HPDE6-E6E7 (cell line): ENCODE measurements around the gene XIRP2.
"Not testable (repeated sequence)": the region's sequence is repeated elsewhere in the genome, so short reads cannot be mapped to it uniquely, and the experiment has no call there.

ENCODE experiments used
- DNase-seq: peaks from one replicate; pipeline ENCODE4 v3.0.0; 2011; ENCODE audit warnings: missing footprints; ENCODE audit errors: extremely low spot score

Gene XIRP2

DNA sequence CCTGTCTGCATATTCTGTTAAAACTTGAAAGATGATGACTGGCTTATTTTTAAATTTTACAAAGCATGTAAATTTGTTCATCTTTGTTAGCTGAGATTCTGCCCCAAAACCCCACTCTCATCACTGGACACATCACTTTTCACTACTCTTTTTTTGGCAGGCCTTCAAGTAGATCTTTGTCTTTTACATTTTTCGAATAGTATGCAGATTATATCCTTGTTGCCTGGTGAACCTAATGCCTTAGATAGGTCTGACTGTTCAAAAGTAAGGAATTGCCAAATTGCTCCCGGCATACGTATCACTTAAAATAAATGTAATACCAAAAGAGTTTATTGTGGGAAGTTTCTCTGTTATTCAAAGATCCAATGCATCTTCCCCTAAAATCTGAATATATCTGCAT is 303.3 kb downstream of the XIRP2 start:
- DNase-seq: no peak

DNA sequence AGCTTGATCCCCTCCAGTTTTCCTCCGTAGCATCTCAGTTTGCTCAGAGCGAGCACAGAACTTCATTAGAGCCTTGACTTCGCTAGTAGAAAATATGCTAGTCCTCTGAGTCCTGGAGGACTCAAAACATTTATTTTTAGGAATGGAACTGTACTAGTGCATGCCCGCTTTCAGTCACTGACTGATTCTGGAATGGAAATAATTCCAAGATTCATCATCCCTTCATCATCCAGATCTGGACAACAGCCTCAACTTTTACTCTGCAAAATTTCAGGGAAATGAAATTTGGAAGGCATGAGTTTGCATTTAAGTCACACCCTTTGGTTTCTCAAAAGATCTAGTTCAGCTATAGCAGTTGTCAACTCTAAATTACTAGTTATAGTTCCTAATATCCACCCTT is 304.6 kb downstream of the XIRP2 start:
- no peak for DNase-seq

GRCh38 chr2:167196461-167197252 is 308.4 kb downstream of the XIRP2 start:
- DNase-seq: no peak

DNA sequence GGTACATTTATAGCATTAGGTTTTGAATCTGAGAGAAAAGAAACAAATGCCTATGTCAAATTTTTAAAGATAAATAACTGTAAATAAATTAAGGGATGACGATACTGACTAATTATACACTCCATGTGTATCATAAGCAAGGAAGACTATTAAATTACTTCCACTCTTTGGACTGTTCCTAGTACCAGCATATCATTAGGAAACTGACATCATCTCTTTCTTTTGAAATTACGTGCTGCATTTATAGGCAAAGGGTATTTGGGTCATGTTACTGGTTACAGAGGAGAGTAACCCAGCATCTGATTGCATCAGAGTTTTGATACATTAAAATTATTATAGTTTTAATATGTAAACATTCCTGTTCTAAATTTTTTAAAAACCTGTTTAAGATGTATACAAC is 309.7 kb downstream of the XIRP2 start:
- no peak for DNase-seq

GRCh38 chr2:167198576-167198975 is 310.3 kb downstream of the XIRP2 start:
- DNase-seq: no peak

- DNase-seq: no peak
Measured at GRCh38 chr2:167200019-167200418, 311.7 kb downstream of the XIRP2 start.

GRCh38 chr2:167209784-167210183 is 321.5 kb downstream of the XIRP2 start:
- DNase-seq: no peak

DNA sequence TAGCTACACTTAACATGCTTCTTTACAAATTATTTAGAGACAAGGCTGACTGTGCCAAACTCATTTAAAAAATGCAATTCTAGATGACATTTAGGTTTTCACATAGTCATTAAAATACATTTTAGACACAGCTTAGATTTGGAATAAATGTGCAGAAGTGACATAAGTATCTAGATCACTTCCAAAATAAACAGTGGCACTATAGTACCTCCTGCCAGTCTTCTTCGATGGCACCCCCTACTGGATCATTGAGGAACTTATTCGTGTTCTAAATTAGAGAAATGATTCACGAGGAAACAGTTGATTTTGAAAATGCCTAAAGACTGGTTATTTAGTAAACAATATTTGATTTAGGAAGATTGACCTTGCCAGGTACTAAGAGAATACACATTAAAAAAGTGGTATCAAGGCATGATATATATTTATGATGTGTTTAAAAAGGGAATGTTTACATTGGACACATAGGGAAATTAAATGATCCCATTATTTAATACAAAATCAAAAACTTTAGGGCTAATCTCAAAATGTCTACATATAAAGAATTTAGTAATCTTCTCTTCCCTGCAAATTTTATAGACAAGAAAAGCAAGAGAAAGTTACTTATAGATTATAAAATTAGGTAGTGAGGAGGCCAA is 323.9 kb downstream of the XIRP2 start:
- DNase-seq: peak; percentile 32

GRCh38 chr2:167215595-167215994 is 327.3 kb downstream of the XIRP2 start:
- DNase-seq: no peak

DNA sequence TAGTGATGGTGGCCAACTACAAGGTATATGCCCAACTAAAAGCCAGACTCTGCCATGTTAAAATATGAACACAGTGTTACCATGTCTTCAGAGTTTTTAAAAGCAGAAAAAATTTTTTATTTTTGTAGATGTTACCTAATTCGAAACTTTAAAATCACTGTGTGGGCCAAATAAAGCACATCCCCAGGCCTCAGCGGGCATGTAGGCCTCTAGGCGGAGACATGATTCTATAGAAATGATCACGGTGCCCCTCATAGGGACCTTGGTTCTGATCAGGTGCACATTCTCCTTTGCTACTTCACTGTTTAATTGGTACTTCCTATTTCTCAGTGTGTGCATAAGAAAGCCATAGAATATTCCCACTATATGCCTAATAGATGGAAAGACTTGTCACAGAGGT is 349.2 kb downstream of the XIRP2 start:
- no peak for DNase-seq

GRCh38 chr2:167240671-167241070 is 352.4 kb downstream of the XIRP2 start:
- DNase-seq: no peak

DNA sequence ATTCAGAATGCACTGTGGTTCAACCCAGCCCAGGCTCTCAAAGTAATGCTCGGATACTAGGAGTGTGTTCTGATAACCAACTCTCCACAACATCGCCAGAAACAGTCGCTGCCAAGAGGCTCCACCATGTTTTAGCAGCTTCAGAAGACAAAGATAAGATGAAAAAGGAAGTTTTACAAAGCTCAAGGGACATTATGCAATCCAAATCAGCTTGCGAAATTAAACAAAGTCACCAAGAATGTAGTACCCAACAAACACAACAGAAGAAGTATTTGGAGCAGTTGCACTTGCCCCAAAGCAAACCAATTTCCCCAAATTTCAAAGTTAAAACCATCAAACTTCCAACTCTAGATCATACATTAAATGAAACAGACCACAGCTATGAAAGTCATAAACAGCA is 360.9 kb downstream of the XIRP2 start:
- DNase-seq: no peak

GRCh38 chr2:167253025-167253424 is 364.7 kb downstream of the XIRP2 start:
- no peak for DNase-seq

DNA sequence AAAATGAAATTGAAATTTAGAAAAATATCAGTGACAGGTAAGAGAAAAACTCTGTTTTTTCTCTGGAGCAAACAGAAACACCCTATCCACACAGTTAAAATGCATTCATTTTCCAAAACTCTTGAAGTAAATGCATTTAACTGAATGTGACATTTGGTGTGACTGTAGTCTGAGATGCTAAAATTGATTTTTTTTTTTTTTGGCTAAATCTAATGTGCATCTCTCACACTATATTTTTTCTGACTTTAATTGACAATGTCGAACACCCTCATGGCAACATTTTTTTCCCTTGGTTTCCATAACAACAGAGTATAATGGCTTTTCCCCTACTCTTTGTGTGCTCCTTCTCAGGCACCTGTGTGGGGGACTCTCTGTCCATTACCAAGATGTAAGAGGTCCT is 366.4 kb downstream of the XIRP2 start:
- DNase-seq: no peak

DNA sequence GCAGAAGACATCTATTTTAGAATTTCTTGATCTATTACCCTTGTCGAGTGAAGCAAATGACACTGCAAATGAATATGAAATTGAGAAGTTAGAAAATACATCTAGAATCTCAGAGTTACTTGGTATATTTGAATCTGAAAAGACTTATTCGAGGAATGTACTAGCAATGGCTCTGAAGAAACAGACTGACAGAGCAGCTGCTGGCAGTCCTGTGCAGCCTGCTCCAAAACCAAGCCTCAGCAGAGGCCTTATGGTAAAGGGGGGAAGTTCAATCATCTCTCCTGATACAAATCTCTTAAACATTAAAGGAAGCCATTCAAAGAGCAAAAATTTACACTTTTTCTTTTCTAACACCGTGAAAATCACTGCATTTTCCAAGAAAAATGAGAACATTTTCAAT is 370.4 kb downstream of the XIRP2 start:
- no peak for DNase-seq

DNA sequence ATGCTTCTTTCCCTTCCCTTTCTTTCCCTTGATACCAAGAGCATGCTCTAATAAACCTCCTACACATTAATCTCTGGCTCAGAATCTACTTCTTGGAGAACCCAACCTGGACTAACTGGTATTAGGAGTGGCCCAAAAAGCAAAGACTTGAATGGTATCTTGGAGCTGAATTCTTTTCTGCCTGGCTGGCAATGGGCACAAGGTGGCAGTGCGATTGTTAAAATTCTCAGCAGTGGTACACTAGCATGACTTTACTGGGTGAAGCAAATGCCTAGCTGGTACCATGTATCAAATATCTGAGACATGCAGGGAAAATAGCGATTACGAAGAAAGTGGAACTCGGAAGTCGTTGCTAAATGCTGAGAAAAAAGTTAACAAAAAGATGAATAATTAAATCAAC is 376.1 kb downstream of the XIRP2 start:
- DNase-seq: no peak

DNA sequence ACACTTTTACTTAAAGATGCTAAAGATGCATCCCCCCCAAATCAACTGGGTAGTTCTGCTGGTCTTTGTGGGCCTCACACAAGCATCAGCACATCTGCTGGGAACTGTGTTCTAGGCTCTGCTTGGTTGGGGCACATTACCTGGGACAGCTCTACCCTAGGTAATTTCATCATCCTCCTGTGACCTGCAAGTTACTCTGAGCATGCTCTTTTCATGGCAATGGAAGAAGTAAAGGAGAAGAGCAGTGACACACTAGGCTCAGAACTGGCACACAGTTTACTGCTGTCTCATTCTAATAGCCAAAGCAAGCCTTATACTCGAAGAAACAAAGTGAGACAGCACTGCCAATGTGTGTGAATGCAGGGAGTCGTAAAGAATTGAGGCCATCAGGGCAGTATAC is 376.7 kb downstream of the XIRP2 start:
- DNase-seq: no peak

GRCh38 chr2:167265722-167266121 is 377.4 kb downstream of the XIRP2 start:
- no peak for DNase-seq

GRCh38 chr2:167268245-167268644 is 380.0 kb downstream of the XIRP2 start:
- not testable (repeated sequence) for DNase-seq

DNA sequence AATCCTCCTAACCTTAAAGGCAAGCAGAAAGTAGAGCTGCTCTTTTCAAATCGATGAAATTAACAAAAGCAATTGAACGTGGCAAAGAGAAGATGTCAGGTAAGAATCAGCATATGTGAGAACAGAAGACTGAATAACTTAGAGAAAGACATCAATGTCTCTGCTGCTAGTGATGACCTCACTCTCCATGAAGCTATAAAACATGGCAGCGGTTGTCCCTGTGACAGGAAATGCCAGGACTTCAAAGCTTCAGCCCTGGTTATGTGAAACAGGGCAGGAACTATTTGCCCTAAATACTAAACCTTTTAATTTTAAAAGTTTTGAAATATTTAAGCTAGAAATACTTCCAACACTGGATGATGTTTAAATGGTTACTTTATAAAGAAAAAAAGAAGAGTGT is 383.7 kb downstream of the XIRP2 start:
- DNase-seq: no peak

DNA sequence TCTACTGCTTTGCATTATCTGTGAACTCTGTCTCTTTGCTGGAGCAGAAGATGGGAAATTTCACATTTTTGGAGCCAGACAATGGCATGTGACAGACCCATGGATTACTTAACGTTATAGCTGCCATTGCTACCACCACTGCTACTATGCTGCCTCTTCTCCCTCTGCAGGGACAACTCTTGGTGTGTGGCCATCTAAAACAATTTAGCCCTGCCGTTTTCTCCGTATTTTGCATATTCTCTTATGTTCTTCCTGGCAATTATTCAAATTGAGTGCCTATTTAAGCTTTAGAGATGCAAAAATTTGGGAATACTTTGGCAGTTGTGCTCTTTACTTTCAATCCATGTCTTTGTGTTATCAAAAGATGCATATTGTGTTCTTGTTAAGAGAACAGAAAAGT is 386.8 kb downstream of the XIRP2 start:
- DNase-seq: no peak

DNA sequence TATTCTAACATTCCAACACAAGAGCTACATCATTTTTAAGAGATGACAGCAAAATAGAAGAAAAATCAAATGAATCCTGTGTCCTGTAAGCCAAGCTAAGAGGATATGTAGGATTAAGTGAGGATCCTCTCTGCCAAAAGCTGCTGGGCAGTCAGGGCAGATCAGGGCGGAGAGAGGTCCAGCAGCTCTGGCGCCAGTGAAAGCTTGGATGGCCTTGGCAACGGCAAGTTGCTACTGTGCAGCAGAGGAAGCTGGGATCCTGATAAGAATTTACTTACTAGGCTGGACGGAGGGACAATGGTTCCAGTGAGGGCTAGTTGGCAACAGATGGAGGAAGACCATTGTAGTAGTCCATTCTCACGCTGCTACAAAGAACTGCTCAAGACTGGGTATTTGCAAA is 391.5 kb downstream of the XIRP2 start:
- no peak for DNase-seq

DNA sequence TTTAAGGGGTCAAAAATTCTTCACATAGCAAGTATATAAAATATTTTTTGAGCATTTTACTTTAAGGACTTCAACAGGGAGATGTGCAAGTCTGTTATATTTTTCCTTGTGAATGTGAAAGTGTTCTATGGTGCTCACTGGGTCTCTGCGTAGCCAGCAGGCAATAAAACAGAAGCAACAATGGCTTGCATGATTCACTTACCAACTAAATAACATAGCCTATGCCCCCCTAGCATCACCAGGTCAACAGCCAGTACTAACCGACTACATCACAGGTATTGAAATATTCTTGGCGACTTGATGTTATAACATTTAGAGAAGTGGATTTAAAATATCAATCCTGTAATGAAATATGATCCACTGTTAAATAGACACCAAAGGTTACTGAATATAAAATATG is 398.9 kb downstream of the XIRP2 start:
- DNase-seq: no peak
